Fibroblast of villous mesenchyme (primary cell): ENCODE measurements around the gene WWTR1. TPM values are rescaled to one million over a fixed set of nuclear protein-coding genes. Genes with fewer than 3 reads are reported as not detected.
A peak's percentile ranks its signal among the peaks of the same experiment; 100 is the strongest.

Experiments
- DNase-seq: peaks from one replicate; pipeline ENCODE4 v3.0.0-alpha.2; 2010; ENCODE audit warnings: low read depth
- H3K4me3 ChIP-seq: 2 replicates; pipeline ENCODE4 v1.5.1; 2011; ENCODE audit warnings: low read depth, mild to moderate bottlenecking, low read length
- total RNA-seq: library from RNA; depleted of rRNA; stranded (reverse); fragments of >200 nt; gene quantifications from 2 replicates; pipeline ENCODE4 v1.2.3, GENCODE V29; 2012
- TF ChIP-seq, protein P1 (sequence below): IDR thresholded peaks from 2 replicates; pipeline ENCODE4 v1.5.1; 2012; ENCODE audit warnings: low read depth, mild to moderate bottlenecking, low read length; ENCODE audit not compliant: insufficient read depth

The WWTR1 gene
- total RNA-seq, 1 donor: 37.6 TPM

DNA sequence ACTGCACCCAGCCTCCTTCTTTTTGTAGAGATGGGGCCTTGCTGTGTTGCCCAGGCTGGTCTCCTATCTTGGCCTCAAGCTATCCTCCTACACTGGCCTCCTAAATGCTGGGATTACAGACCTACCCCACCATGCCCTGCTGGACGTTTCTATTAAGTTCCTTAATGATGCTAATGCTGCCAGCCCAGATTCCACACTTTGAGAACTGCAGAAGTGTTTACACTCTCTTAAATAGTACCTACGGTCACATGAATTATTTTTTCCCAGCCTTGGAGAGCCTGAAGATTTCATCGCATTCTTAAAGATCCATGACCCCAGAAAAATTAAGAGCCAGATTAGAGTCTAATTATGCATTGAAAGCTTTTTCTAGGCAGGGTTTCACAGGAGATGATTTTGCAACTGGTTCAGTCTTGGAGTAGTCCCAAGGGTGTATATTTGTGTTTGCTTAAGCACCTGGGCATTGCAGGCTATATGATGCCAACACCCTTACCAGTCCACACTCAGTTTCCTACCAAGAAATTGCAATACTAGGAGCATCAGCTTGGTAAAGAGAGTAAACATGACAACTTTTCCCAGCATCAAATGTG, 146.7 kb downstream of the WWTR1 start:
- TF ChIP-seq, protein P1, sequence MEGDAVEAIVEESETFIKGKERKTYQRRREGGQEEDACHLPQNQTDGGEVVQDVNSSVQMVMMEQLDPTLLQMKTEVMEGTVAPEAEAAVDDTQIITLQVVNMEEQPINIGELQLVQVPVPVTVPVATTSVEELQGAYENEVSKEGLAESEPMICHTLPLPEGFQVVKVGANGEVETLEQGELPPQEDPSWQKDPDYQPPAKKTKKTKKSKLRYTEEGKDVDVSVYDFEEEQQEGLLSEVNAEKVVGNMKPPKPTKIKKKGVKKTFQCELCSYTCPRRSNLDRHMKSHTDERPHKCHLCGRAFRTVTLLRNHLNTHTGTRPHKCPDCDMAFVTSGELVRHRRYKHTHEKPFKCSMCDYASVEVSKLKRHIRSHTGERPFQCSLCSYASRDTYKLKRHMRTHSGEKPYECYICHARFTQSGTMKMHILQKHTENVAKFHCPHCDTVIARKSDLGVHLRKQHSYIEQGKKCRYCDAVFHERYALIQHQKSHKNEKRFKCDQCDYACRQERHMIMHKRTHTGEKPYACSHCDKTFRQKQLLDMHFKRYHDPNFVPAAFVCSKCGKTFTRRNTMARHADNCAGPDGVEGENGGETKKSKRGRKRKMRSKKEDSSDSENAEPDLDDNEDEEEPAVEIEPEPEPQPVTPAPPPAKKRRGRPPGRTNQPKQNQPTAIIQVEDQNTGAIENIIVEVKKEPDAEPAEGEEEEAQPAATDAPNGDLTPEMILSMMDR: no peak
- no peak for DNase-seq
- H3K4me3 ChIP-seq: no peak overlapping the region

DNA sequence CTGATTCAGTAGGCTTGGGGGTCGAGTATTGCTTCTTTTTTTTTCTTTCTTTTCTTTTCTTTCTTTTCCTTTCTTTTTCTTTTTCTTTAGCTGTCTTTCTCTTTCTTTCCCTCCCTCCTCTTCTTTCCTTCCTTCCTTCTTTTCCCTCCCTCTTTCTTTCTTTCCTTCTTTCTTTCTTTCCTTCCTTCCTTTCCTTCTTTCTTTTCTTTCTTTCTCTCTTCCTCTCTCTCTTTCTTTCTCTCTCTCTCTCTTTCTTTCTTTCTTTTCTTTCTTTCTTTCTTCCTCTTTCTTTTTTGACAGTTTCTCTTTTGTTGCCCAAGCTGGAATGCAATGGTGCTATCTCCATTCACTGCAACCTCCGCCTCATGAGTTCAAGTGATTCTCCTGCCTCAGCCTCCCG, 147.3 kb downstream of the WWTR1 start:
- TF ChIP-seq, protein P1: no peak
- H3K4me3 ChIP-seq: no peak overlapping the region
- no peak for DNase-seq

DNA sequence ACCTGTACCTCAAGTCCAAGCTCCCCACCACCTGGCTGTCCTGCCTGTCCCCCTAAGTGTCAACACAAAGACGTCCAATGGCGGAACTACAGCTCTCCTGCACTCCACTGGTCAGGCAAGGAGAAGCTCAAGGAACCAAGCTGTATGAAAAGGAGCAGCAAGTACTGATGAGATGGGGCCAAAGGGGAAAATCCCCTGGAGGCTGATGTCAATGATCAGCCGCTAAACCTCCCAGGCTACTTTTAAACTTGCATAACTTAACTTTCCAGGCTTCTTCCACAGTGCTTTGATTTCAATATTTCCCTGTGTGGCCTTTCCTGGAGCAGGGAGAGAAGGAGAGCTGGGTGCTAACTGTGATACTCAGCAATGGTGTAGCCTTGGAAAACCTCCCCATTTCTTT, 148.3 kb downstream of the WWTR1 start:
- TF ChIP-seq, protein P1: no peak
- H3K4me3 ChIP-seq: no peak overlapping the region
- no peak for DNase-seq

DNA sequence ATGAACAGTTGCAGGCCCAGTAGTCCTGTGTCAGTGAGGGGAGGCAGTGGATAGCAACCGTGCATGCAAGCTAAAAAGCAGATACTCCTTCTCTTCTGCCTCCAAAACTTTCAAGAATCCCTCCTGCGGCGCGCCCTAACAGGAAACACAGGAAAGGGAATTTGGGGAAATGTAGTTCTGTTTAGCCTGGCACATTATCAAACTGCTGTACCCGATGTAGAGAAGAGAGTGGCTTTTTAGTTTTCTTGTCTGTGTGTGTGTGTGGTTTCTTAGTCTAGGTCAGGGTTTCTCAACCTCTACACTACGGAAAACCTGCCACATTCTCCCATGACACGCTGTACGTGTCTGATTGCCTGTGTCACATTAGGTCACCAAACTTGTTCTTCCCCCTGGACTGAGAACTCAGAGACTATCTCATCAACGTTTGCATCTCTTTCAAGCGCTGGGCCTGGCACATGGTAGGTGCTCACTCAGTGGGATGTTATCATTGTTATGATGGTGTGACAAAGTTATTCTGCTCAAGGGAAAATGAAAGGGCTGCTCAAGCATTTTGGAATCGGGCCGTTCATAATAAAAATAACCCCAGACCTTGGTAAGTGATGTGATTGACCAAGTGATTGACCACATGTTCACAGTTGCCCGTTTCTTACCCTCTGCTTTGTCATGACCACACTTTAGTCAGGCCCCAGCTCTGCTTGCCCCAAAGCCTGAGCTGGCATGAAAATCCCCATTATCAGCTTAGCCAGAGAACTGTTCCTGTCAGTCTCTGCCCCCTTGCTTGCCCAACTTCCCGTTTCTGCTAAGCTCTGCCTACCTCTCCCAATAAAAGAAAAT, 150.1 kb downstream of the WWTR1 start:
- TF ChIP-seq, protein P1: no peak
- DNase-seq: peak; percentile 37
- H3K4me3 ChIP-seq: no peak overlapping the region

DNA sequence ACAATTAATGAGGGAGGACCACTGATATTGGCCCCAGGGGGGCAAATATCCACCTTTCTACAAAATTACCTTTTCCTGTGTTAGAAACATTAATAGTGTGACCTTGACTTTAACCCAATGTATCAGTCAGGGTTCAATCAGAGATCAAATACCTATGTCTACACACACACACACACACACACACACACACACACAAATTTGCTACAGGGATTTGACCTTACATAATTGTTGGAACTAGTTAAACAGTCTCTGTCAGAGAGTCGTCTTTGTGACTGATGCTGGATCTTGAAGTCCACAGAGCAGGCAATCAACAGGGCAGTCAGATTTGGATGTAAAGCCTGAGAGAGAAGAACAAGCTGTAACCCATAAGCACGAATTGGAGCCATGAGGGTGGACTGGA, 150.9 kb downstream of the WWTR1 start:
- no peak for DNase-seq
- TF ChIP-seq, protein P1: no peak
- H3K4me3 ChIP-seq: no peak overlapping the region

DNA sequence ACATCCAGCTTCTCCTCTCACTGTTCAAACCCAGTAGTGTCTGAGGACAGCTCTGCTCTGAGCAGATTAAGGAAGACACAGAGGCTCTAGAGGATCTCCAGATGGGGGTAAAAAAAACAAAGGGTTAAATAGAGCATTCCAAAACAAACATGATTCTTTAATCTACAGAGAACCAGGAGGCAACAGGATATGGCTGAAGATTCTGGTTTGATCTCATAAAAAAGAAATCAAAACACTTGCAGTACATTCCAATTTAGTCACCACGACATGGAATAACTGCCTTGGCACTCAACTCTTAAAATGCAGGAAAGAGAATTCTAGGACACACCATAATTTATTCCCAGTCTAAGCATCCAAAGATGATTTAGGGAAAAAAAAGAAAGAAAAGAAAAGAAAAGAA, 151.3 kb downstream of the WWTR1 start:
- H3K4me3 ChIP-seq: no peak overlapping the region
- DNase-seq: peak; percentile 34
- TF ChIP-seq, protein P1: no peak
